ENCODE data around the gene BCL7C. TPM values are rescaled to one million over a fixed set of nuclear protein-coding genes. Genes with fewer than 3 reads are reported as not detected.
A peak's percentile ranks its signal among the peaks of the same experiment; 100 is the strongest.

Gene BCL7C
- total and polyA plus RNA-seq, 10 of the 15 experiments (the other 5 are each of a cell fraction or from before 2014, with no cell fraction given): 1.1 to 30.5 (median 13.7) TPM

DNA sequence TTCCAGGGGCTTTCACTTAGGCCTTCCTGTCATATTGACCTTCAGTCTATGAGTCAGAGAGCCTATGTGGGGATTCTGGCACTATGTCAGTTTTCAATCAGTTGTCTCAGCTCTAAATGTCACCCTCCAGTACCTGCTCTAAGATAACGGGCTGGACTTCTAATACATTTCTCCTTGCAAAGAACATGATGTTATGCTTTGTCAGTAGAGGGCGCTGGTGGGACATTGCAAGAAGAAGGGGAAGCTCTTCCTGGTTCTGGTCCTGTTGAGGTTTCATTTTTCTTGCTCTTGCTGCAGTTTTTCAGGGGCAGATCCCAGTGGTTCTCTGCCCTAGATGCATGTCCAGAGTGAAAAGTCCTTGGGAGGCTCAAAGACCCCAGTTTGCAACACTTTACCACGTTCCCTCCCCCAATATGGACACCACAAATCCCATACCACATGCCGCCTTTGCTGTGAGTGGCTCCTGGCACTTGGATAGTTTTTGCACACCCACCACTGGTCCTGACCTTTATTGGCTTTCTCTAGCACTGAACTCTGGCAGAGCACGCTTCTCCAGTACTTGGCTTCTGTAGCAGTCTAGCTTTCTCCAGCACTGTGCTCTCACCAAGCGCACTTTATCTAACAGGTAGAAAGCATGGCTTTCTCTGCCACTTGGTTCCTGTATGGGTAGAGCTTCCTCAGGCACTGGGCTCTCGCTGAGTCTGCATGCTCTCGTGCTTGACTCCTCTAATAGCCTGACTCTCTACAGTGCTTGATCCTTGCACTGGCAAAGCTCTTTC is 49.0 kb downstream of the BCL7C start (continued):
- TF ChIP-seq, protein P1, sequence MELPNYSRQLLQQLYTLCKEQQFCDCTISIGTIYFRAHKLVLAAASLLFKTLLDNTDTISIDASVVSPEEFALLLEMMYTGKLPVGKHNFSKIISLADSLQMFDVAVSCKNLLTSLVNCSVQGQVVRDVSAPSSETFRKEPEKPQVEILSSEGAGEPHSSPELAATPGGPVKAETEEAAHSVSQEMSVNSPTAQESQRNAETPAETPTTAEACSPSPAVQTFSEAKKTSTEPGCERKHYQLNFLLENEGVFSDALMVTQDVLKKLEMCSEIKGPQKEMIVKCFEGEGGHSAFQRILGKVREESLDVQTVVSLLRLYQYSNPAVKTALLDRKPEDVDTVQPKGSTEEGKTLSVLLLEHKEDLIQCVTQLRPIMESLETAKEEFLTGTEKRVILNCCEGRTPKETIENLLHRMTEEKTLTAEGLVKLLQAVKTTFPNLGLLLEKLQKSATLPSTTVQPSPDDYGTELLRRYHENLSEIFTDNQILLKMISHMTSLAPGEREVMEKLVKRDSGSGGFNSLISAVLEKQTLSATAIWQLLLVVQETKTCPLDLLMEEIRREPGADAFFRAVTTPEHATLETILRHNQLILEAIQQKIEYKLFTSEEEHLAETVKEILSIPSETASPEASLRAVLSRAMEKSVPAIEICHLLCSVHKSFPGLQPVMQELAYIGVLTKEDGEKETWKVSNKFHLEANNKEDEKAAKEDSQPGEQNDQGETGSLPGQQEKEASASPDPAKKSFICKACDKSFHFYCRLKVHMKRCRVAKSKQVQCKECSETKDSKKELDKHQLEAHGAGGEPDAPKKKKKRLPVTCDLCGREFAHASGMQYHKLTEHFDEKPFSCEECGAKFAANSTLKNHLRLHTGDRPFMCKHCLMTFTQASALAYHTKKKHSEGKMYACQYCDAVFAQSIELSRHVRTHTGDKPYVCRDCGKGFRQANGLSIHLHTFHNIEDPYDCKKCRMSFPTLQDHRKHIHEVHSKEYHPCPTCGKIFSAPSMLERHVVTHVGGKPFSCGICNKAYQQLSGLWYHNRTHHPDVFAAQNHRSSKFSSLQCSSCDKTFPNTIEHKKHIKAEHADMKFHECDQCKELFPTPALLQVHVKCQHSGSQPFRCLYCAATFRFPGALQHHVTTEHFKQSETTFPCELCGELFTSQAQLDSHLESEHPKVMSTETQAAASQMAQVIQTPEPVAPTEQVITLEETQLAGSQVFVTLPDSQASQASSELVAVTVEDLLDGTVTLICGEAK (IDR thresholded peaks at IDR 0.05; ENCODE audit: borderline replicate concordance): no peak
- TF ChIP-seq ZNF24 (IDR thresholded peaks at IDR 0.05) (no peak), NRF1 (conservative IDR thresholded peaks at IDR 0.05; ENCODE audit: low read depth, low read length) (no peak), YBX1 (IDR thresholded peaks at IDR 0.05) (no peak), HDGF (IDR thresholded peaks at IDR 0.05) (0 out of 2 replicates have a peak, but pooled peaks have one; percentile 59), NFXL1 (IDR thresholded peaks at IDR 0.05; ENCODE audit: borderline replicate concordance) (no peak), IKZF1 (conservative IDR thresholded peaks at IDR 0.05) (0 out of 2 replicates have a peak, but pooled peaks have one; percentile 21), NR2F1 (conservative IDR thresholded peaks at IDR 0.05) (no peak), EED (IDR thresholded peaks at IDR 0.05; ENCODE audit: low read depth) (no peak), WRNIP1 (IDR thresholded peaks at IDR 0.05; ENCODE audit: borderline replicate concordance, low read depth, low read length) (no peak), CHD4 (IDR thresholded peaks at IDR 0.05) (no peak)
- TF ChIP-seq, protein P2, sequence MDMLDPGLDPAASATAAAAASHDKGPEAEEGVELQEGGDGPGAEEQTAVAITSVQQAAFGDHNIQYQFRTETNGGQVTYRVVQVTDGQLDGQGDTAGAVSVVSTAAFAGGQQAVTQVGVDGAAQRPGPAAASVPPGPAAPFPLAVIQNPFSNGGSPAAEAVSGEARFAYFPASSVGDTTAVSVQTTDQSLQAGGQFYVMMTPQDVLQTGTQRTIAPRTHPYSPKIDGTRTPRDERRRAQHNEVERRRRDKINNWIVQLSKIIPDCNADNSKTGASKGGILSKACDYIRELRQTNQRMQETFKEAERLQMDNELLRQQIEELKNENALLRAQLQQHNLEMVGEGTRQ (IDR thresholded peaks at IDR 0.05; ENCODE audit: borderline replicate concordance, low read depth, low read length): no peak
- TF ChIP-seq, protein P3, sequence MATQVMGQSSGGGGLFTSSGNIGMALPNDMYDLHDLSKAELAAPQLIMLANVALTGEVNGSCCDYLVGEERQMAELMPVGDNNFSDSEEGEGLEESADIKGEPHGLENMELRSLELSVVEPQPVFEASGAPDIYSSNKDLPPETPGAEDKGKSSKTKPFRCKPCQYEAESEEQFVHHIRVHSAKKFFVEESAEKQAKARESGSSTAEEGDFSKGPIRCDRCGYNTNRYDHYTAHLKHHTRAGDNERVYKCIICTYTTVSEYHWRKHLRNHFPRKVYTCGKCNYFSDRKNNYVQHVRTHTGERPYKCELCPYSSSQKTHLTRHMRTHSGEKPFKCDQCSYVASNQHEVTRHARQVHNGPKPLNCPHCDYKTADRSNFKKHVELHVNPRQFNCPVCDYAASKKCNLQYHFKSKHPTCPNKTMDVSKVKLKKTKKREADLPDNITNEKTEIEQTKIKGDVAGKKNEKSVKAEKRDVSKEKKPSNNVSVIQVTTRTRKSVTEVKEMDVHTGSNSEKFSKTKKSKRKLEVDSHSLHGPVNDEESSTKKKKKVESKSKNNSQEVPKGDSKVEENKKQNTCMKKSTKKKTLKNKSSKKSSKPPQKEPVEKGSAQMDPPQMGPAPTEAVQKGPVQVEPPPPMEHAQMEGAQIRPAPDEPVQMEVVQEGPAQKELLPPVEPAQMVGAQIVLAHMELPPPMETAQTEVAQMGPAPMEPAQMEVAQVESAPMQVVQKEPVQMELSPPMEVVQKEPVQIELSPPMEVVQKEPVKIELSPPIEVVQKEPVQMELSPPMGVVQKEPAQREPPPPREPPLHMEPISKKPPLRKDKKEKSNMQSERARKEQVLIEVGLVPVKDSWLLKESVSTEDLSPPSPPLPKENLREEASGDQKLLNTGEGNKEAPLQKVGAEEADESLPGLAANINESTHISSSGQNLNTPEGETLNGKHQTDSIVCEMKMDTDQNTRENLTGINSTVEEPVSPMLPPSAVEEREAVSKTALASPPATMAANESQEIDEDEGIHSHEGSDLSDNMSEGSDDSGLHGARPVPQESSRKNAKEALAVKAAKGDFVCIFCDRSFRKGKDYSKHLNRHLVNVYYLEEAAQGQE (IDR thresholded peaks at IDR 0.05; ENCODE audit: low read depth, low read length): no peak
- TF ChIP-seq, protein P4, sequence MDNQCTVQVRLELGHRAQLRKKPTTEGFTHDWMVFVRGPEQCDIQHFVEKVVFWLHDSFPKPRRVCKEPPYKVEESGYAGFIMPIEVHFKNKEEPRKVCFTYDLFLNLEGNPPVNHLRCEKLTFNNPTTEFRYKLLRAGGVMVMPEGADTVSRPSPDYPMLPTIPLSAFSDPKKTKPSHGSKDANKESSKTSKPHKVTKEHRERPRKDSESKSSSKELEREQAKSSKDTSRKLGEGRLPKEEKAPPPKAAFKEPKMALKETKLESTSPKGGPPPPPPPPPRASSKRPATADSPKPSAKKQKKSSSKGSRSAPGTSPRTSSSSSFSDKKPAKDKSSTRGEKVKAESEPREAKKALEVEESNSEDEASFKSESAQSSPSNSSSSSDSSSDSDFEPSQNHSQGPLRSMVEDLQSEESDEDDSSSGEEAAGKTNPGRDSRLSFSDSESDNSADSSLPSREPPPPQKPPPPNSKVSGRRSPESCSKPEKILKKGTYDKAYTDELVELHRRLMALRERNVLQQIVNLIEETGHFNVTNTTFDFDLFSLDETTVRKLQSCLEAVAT (IDR thresholded peaks at IDR 0.05): peak; percentile 44; the same call in 1 of the 2 replicates
- TF ChIP-seq, protein P5, sequence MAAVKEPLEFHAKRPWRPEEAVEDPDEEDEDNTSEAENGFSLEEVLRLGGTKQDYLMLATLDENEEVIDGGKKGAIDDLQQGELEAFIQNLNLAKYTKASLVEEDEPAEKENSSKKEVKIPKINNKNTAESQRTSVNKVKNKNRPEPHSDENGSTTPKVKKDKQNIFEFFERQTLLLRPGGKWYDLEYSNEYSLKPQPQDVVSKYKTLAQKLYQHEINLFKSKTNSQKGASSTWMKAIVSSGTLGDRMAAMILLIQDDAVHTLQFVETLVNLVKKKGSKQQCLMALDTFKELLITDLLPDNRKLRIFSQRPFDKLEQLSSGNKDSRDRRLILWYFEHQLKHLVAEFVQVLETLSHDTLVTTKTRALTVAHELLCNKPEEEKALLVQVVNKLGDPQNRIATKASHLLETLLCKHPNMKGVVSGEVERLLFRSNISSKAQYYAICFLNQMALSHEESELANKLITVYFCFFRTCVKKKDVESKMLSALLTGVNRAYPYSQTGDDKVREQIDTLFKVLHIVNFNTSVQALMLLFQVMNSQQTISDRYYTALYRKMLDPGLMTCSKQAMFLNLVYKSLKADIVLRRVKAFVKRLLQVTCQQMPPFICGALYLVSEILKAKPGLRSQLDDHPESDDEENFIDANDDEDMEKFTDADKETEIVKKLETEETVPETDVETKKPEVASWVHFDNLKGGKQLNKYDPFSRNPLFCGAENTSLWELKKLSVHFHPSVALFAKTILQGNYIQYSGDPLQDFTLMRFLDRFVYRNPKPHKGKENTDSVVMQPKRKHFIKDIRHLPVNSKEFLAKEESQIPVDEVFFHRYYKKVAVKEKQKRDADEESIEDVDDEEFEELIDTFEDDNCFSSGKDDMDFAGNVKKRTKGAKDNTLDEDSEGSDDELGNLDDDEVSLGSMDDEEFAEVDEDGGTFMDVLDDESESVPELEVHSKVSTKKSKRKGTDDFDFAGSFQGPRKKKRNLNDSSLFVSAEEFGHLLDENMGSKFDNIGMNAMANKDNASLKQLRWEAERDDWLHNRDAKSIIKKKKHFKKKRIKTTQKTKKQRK (IDR thresholded peaks at IDR 0.05; ENCODE audit: low read depth, low read length): no peak

Data from GM12878 (cell line).